ENCODE data around the gene AJM1. TPM values are rescaled to one million over a fixed set of nuclear protein-coding genes. Genes with fewer than 3 reads are reported as not detected.

Gene AJM1
- total and polyA plus RNA-seq, 2 of the 8 experiments (the other 6 are each of a cell fraction or from before 2014, with no cell fraction given): 0.12 to 0.97 TPM

DNA sequence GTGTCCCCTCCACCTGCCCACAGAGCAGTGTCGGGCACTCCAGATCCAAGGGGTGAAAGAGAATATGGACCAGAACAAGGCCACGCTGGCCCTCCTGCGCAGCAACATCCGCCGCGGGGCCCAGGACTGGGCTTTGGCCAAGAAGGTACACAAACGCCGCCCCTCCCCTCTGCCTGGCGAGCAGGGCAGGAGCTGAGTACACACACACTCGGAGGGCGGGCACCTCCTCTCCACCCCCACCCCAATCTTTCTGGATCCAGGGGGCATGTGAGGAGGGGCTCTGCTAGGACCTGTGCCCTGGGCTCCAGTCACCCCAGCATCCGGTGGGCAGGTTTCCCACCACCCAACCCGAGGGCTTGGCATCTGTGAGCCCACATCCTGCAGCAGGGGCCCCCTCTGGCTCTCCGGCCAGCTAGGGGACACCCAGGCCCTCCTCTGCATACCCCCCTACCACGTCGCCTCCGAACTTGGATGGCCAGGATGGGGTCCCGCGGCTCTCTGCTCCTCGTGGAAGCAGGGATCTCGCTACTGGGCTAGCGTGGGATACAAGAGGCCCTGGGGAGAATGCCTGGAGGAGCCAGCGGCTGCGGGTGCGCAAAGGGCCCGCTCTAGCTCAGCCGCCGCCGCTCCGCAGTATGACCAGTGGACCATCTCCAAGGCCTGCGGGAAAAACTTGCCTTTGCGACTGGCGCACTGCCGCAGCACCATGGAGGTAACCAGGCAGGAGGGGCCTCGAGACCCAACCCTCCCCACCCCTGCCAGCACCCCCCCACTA is 43.0 kb upstream of the AJM1 start (continued):
- peak; percentile 22; the same call in 1 of the 2 replicates for TF ChIP-seq GABPA (IDR thresholded peaks at IDR 0.05; ENCODE audit: borderline replicate concordance, insufficient read depth, low read length)

Data from H1 (cell line).